ENCODE data around the gene SPO11.

SPO11 gene

GRCh38 chr20:57384953-57385761 lies 55.6 kb downstream of the SPO11 start:
- H3K27me3 Mint-ChIP-seq, result no peaks in the 10 kb centered on the region
- peaks cover 5% of the 10 kb centered on the region for H3K36me3 Mint-ChIP-seq (ENCODE audit: low read depth)
- no peaks in the 10 kb centered on the region for H3K9me3 Mint-ChIP-seq

GRCh38 chr20:57385940-57386339 lies 56.3 kb downstream of the SPO11 start:
- Mint-ChIP-seq H3K4me3 (no peak overlapping the region), H3K4me1 (ENCODE audit: low read depth) (peaks cover 39% of the 10 kb centered on the region), H3K9me3 (no peaks in the 10 kb centered on the region), H3K27me3 (no peaks in the 10 kb centered on the region), H3K36me3 (ENCODE audit: low read depth) (peaks cover 4% of the 10 kb centered on the region), H3K27ac (no peak overlapping the region)

More at GRCh38 chr20:57384953-57385761, 55.6 kb downstream of the SPO11 start:
- Mint-ChIP-seq H3K4me1 (ENCODE audit: low read depth) (peaks cover 31% of the 10 kb centered on the region), H3K27ac (no peak overlapping the region), H3K4me3 (no peak overlapping the region)

- H3K27me3 Mint-ChIP-seq, result no peaks in the 10 kb centered on the region
- peaks cover 4% of the 10 kb centered on the region for H3K36me3 Mint-ChIP-seq (ENCODE audit: low read depth)
- no peaks in the 10 kb centered on the region for H3K9me3 Mint-ChIP-seq
- no peak overlapping the region for H3K4me3 Mint-ChIP-seq
- no peak overlapping the region for H3K27ac Mint-ChIP-seq
- H3K4me1 Mint-ChIP-seq (ENCODE audit: low read depth), result peaks cover 39% of the 10 kb centered on the region
Measured at GRCh38 chr20:57386762-57387161, 57.2 kb downstream of the SPO11 start.

GRCh38 chr20:57387463-57387862 lies 57.9 kb downstream of the SPO11 start:
- Mint-ChIP-seq H3K4me1 (ENCODE audit: low read depth) (peaks cover 32% of the 10 kb centered on the region), H3K4me3 (no peak overlapping the region), H3K27me3 (no peaks in the 10 kb centered on the region), H3K36me3 (ENCODE audit: low read depth) (peaks cover 9% of the 10 kb centered on the region), H3K9me3 (no peaks in the 10 kb centered on the region), H3K27ac (no peak overlapping the region)

- H3K4me3 Mint-ChIP-seq, result no peak overlapping the region
- H3K36me3 Mint-ChIP-seq (ENCODE audit: low read depth), result peaks cover 14% of the 10 kb centered on the region
- H3K27ac Mint-ChIP-seq, result no peak overlapping the region
- no peaks in the 10 kb centered on the region for H3K9me3 Mint-ChIP-seq
- H3K4me1 Mint-ChIP-seq (ENCODE audit: low read depth), result peaks cover 30% of the 10 kb centered on the region
- H3K27me3 Mint-ChIP-seq, result no peaks in the 10 kb centered on the region
Measured at GRCh38 chr20:57387945-57388371, 58.4 kb downstream of the SPO11 start.

GRCh38 chr20:57388953-57389694 lies 59.5 kb downstream of the SPO11 start:
- no peaks in the 10 kb centered on the region for H3K9me3 Mint-ChIP-seq
- H3K27me3 Mint-ChIP-seq, result no peaks in the 10 kb centered on the region
- peak overlapping the region; percentile 99 for H3K27ac Mint-ChIP-seq
- peaks cover 24% of the 10 kb centered on the region for H3K36me3 Mint-ChIP-seq (ENCODE audit: low read depth)
- peaks cover 37% of the 10 kb centered on the region for H3K4me1 Mint-ChIP-seq (ENCODE audit: low read depth)
- peak overlapping the region; percentile 86 for H3K4me3 Mint-ChIP-seq

- Mint-ChIP-seq H3K27ac (peak overlapping the region; percentile 99), H3K4me3 (peak overlapping the region; percentile 86), H3K4me1 (ENCODE audit: low read depth) (peaks cover 45% of the 10 kb centered on the region), H3K36me3 (ENCODE audit: low read depth) (peaks cover 27% of the 10 kb centered on the region), H3K27me3 (no peaks in the 10 kb centered on the region), H3K9me3 (no peaks in the 10 kb centered on the region)
Measured at GRCh38 chr20:57389695-57390603, 60.3 kb downstream of the SPO11 start.

- Mint-ChIP-seq H3K4me3 (peak within 1 kb of the TSS; percentile 93), H3K27me3 (no peaks in the 10 kb centered on the region), H3K27ac (peak within 1 kb of the TSS; percentile 99), H3K9me3 (no peaks in the 10 kb centered on the region), H3K4me1 (ENCODE audit: low read depth) (peaks cover 53% of the 10 kb centered on the region), H3K36me3 (ENCODE audit: low read depth) (peaks cover 31% of the 10 kb centered on the region)
Measured at GRCh38 chr20:57390604-57391438, 61.2 kb downstream of the SPO11 start, which contains the start of gene RBM38. Gene RBM38, plus strand, starts transcription at chr20:57391396. Its CDS starts 186 bp downstream, at chr20:57391582.

GRCh38 chr20:57391439-57392301 lies 62.1 kb downstream of the SPO11 start:
- H3K9me3 Mint-ChIP-seq, result no peaks in the 10 kb centered on the region
- H3K4me1 Mint-ChIP-seq (ENCODE audit: low read depth), result peaks cover 61% of the 10 kb centered on the region
- H3K27me3 Mint-ChIP-seq, result no peaks in the 10 kb centered on the region
- H3K36me3 Mint-ChIP-seq (ENCODE audit: low read depth), result peaks cover 40% of the 10 kb centered on the region
- H3K27ac Mint-ChIP-seq, result peak overlapping the region; percentile 90
- peak overlapping the region; percentile 93 for H3K4me3 Mint-ChIP-seq

GRCh38 chr20:57392512-57393271 lies 63.1 kb downstream of the SPO11 start:
- peaks cover 47% of the 10 kb centered on the region for H3K36me3 Mint-ChIP-seq (ENCODE audit: low read depth)
- H3K4me3 Mint-ChIP-seq, result peak overlapping the region; percentile 93
- no peaks in the 10 kb centered on the region for H3K9me3 Mint-ChIP-seq
- no peaks in the 10 kb centered on the region for H3K27me3 Mint-ChIP-seq
- peak overlapping the region; percentile 90 for H3K27ac Mint-ChIP-seq
- peaks cover 72% of the 10 kb centered on the region for H3K4me1 Mint-ChIP-seq (ENCODE audit: low read depth)
